GM18519 (cell line): ENCODE data around the gene HEBP2.

ENCODE experiments used
- ATAC-seq: cut with Tn5 transposase; IDR thresholded peaks from one replicate; pipeline ENCODE4 v1.9.1; 2021; ENCODE audit warnings: mild to moderate bottlenecking, moderate library complexity; ENCODE audit not compliant: unreplicated experiment, low FRiP score

Gene HEBP2

DNA sequence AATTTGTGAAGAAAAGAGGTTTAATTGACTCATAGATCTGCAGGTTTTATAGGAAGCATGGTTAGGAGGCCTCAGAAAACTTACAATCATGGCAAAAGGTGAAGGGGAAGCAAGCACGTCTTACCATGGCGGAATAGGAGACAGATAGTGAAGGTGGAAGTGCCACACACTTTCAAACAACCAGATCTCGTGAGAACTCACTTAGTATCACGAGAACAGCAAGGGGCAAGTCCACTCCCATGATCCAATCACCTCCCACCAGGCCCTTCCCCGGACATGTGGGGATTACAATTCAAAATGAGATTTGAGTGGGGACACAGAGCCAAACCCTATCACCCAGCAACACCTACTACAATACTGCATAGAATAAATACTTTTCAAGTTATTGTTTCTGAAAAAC is 7.3 kb upstream of the HEBP2 start:
- ATAC-seq, result no peak

DNA sequence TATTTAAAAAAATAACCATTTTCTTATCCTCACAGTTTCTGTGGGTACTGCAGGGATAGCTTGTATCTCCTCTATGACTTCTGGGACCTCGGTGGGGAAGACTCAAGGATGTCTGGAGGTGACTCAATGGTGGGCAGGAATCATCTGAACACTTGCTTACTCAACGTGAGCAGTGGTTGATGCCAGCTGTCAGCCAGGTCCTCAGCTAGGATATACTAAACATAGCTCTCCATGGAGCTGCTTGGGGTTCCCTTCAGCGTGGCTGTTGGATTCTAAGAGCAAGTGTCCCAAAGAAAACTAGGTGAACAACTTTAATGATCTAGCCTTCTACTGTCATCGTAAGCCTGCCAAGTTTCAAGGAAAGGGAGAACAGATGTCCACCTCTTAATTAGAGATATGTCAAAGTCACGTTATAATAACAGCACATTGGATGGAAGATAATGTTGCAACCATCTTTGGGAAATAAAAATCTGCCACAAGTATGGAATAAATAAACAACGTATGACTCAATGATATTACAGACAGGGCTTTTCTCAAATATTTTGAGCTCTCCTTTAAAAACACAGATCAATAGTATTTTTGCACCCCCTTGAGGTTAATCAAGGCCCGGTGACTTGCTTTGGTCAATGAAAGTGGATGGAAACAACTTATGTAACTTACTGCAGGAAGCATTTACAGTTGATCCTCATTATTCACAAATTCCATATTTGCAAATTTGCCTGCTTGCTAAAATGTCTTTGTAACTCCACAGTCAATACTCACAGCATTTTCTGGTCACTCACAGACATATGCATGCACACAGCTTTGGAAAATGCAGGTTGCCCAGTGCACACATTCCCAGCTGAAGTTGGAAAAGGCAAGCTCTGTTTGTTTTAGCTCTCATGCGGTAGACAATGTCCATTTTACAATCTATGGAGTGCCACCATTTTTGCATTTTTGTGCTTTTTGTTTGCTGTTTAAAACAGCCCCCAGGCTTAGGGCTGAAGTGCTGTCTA is 6.6 kb upstream of the HEBP2 start:
- no peak for ATAC-seq

GRCh38 chr6:138400326-138400725 is 3.7 kb upstream of the HEBP2 start:
- no peak for ATAC-seq

DNA sequence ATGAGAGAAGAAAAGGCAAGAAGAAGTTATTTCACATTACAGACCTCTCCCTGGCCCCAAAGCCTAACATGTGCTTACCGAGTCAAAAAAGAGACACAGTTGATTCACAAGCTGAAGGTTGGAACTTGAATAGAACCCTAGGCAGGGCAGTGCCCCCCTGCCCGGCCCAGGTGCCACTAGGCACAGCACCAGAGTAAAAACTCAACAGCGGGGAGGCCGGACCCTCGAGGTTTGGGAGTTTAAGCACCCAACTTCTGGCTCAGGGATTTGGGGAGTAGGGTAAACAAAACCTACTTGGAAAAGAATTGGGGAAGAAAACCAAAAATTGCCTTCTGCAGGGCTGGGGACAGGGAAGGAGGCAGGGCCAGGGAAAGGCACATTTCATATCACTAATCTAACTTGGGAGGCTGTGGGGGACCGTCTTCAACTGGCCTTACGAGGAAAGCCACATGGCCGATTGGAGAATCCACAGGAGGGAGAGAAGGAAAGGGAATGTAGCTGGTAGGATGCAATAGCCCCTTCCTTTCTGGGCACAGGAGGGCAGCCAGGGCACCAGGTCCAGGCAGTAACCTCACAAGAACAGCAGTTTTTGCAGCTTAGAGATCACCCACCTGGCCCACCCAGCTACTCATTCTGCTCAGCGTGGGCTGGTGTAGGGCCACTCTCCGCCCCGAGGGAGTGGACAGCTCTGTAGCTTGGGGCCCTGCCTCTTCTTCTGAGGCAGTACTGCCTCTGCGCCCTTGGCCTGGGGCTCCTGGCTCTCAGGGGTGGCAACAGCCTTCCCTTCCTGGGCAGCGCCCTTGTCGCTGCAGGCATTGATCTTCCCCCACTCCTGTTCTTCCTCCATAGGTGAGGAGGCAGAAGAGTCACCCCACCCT is 1.8 kb upstream of the HEBP2 start:
- no peak for ATAC-seq

- ATAC-seq, result no peak
Observed at GRCh38 chr6:138402838-138403187, 1.2 kb upstream of the HEBP2 start.

DNA sequence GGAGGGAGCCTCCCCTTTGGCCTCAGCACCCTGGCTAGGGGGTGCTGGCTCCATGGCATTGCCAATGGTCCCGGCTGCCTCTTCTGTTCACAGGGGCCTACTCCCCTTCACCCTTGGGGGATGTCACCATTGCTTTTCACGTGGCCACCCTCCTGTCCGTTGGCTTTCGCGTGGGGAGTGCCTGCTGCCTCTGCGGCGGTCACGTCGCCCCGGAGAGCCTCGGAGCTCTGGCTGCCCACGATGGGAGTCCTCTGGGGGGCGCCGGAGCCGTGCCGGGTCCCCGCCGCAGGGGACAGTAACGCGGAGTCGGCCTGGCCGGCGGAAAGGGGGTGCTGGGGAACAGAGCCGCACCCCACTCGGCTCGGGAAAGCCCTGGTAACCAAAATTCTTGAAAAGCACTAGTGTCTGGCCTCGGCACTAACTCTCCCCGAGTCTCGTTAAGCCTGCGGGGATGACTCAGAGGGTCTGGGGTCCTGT is 661 bp upstream of the HEBP2 start:
- ATAC-seq, result no peak

DNA sequence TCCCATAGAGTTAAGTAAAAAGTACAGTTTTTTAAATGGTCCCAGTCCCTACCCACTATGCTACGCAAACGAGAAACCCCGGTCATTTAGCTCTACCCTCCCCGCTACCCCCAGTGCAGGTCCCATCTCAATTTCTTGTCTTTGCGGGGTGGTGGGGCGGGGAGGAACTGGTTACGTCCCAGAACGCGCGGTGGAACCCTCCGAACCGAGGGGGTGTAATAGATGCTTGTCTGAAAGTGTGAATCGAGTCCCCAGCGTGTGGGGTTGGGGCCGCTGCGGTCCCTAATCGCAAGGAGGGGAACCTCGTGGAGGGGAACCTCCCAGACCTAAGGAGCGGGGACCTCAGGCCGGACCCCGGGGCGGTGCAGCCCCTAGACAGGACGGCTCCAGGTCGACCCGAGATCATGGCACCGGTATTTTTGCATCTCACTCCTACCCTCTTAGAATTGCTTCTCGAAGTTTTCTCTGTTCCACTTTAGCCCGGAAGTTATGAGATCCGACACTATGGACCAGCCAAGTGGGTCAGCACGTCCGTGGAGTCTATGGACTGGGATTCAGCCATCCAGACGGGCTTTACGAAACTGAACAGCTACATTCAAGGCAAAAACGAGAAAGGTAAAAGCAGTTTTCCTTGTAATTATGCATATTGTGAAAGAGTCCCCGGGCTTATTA is 779 bp downstream of the HEBP2 start:
- ATAC-seq, result no peak

DNA sequence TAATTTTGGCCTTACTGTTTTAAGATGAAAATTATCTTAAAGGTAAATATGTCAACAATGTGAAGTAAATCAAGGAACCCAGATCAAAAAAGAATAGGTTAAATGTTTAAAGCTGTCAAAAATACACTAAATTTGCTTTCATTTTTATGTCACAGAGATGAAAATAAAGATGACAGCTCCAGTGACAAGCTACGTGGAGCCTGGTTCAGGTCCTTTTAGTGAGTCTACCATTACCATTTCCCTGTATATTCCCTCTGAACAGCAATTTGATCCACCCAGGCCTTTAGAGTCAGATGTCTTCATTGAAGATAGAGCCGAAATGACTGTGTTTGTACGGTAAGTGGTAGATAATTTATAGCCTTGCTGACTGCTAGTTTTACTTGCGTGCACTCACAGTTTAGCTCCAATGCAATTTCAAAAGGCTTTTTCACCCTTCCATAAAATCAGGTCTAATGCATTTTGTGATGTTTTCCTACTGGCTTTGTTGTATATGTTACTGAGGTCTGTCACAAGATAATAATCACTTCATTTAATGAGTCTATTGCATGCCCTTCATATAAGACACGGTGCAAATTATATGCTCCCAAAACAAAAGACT is 1.9 kb downstream of the HEBP2 start:
- no peak for ATAC-seq

DNA sequence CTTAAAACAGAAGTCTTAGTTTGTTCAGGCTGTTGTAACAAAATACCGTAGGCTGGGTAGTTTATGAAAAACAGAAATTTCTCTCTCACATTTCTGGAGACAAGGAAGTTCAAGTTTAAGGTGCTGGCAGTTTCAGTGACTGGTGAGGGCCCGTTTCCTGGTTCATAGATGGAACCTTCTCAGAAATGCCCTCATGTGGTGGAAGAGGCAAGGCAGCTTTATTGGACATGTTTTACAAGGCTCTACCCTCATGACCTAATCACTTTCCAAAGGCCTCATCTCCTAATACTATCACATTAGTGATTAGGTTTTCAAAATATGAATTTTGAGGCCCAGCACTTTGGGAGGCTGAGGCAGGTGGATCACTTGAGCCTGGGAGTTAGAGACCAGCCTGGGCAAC is 2.4 kb downstream of the HEBP2 start:
- no peak for ATAC-seq

GRCh38 chr6:138410048-138410735 is 6.2 kb downstream of the HEBP2 start:
- no peak for ATAC-seq

- no peak for ATAC-seq
Observed at GRCh38 chr6:138410972-138411880, 7.2 kb downstream of the HEBP2 start.

- no peak for ATAC-seq
Observed at GRCh38 chr6:138415125-138415524, 11.1 kb downstream of the HEBP2 start.

- ATAC-seq, result no peak
Observed at GRCh38 chr6:138416206-138416605, 12.2 kb downstream of the HEBP2 start.

DNA sequence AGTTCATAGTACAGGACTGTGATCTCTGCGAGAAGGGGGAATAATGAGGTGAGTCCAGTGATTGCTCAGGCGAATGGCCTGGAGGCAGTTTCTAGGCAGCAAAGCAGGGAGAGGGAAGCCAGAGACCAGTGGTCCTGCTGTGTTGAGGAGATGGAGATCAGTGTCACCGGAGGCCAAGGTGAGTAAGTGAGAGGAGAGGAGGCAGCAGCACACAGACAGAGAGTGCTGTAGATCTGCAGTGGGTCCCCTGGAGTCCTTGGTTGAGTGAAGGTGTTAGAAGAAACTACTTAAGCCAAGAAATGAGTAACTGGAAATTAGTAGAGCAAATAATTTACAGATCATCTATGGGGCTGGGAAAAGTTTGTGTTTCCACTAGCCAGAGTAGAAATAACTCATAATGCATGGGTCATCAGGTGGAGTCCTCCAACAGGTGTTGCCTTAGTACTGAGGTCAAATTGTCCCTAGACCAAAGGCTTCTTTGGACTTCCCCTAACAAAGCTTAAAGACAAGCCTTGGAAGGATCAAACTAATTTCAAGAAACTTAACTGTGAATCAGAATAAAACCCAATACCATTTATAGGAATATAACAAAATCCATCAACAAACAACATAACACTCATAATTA is 13.6 kb downstream of the HEBP2 start:
- ATAC-seq, result no peak

DNA sequence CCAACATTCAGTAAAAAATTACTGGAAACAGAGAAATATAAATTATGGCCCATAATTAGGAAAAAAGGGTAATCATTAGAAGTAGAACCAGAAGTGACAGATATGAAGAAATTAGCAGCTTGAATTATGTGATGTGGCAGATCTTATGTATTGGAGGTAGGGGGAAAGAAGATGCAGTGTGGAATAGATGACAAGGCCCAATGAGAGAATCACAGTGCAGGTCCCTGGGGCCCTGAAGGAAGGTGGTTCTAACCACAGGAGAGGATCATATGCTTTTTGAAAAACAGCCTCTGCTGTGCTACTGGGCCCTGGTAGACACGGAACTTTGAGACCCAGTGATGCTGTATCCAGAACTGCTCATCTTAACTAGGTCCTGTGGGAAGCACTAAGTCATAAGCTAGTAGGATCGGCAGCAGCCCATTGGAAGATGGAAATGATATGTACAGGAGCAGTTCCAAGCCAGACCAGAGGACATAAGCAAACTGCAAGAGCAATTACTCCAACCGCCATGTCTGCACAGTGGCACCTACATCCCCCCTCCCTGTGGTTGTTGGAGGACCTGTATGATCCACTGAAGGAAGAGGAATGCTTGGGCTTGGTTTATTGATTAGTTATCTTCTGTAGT is 14.2 kb downstream of the HEBP2 start:
- ATAC-seq, result no peak

GRCh38 chr6:138419766-138420165 is 15.7 kb downstream of the HEBP2 start:
- ATAC-seq, result no peak

GRCh38 chr6:138420356-138420755 is 16.3 kb downstream of the HEBP2 start:
- no peak for ATAC-seq

DNA sequence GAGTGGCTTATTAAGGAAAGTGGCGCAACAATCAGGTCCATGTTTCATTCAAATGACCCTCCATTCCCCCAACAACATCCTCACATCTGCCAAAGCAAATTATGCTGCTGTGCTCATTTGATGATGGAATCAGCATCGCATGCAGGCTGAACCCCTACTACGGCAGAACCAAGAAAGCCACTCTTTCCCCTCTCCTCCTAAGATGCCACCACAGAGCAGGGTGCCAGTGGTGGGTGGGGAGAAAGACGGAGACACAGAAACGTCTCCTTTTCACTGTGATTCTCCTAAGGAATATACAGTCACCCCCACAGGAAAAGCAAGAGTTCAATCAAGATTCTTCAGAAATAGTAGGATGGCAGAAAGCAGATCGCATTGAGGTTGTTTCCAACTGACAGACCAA is 17.1 kb downstream of the HEBP2 start:
- no peak for ATAC-seq
